PC-9 (cell line): ENCODE results near the gene ITGA2.

ENCODE experiments used
- CTCF ChIP-seq: fragments of 200-600 bp; sonication (generic); conservative IDR thresholded peaks from 2 replicates; pipeline ENCODE4 v1.6.1; 2017; ENCODE audit warnings: mixed run types, antibody characterized with exemption, mild to moderate bottlenecking, moderate library complexity
- EZH2 ChIP-seq: fragments of 200-600 bp; sonication (generic); IDR thresholded peaks from 2 replicates; pipeline ENCODE4 v1.8.0; 2017; ENCODE audit warnings: antibody characterized with exemption, low read depth

GRCh38 chr5:53055365-53055764 is 66.2 kb downstream of the ITGA2 start:
- no peak for TF ChIP-seq CTCF
- TF ChIP-seq EZH2: no peak
